GM12878 (cell line): ENCODE results near the gene GOSR2. TPM values are rescaled to one million over a fixed set of nuclear protein-coding genes. Genes with fewer than 3 reads are reported as not detected.

Experiments used
- ATAC-seq: fragments of 200-7000 bp; cut with Tn5 transposase; 3 replicates; pipeline ENCODE4 v1.9.1; 2020; ENCODE audit warnings: mild to moderate bottlenecking, moderate library complexity
- BruUV-seq: library from RNA; stranded (reverse); fragments of 400-500 nt; replicated peaks from 2 replicates; lab custom pipeline; 2021; lab: Mats Ljungman, UMichigan
- CTCF ChIA-PET: fragments of 300-600 bp; sonication (Branson Sonifier 250); formaldehyde crosslinking; extraction: SDS; loops from one replicate; lab custom pipeline; 2021; ENCODE audit warnings: inconsistent platforms; lab: Yijun Ruan, JAX
- POLR2A ChIA-PET: fragments of 350-600 bp; formaldehyde crosslinking; extraction: SDS; loops from one replicate; lab custom pipeline; 2021; ENCODE audit warnings: inconsistent platforms; lab: Charles Lee
- RAD21 ChIA-PET: fragments of 300-600 bp; sonication (Branson Sonifier 250); formaldehyde crosslinking; loops from one replicate; lab custom pipeline; 2023; ENCODE audit warnings: antibody characterized with exemption; ENCODE audit not compliant: unreplicated experiment; lab: Charles Lee
- SMC1A ChIA-PET: fragments of 300-600 bp; sonication (Branson Sonifier 250); formaldehyde crosslinking; loops from one replicate; lab custom pipeline; 2023; ENCODE audit not compliant: unreplicated experiment, uncharacterized antibody; lab: Charles Lee
- DNase-seq: peaks from one replicate; pipeline ENCODE4 v3.0.0-alpha.2; 2011; ENCODE audit warnings: low read depth, low spot score
- FAIRE-seq: peaks from 3 replicates; lab custom pipeline; 2011; peaks lifted over from hg19 to GRCh38; lab: Jason Lieb, UNC
- H2AFZ ChIP-seq: 2 replicates; pipeline ENCODE4 v1.6.0; 2011; ENCODE audit warnings: low read depth, low read length, control low read depth; ENCODE audit not compliant: control insufficient read depth
- H3K27ac ChIP-seq: 2 replicates; pipeline ENCODE4 v1.5.1; 2011; ENCODE audit warnings: control low read depth; ENCODE audit not compliant: control insufficient read depth, insufficient read depth
- H3K27me3 ChIP-seq, 2 experiments: replicated peaks in 1 of 2; 2 replicates each; pipeline versions ENCODE4 v1.6.0 to v1.6.1; 2011; ENCODE audit warnings: low read length in 1 of 2; ENCODE audit not compliant: control insufficient read depth in 2 of 2, insufficient read depth in 2 of 2
- H3K36me3 ChIP-seq, 2 experiments: 2 replicates each; pipeline ENCODE4 v1.5.1; 2011; ENCODE audit warnings: low read length in 1 of 2; ENCODE audit not compliant: control insufficient read depth in 2 of 2, insufficient read depth in 2 of 2
- H3K4me1 ChIP-seq: 2 replicates; pipeline ENCODE4 v1.6.1; 2011; ENCODE audit warnings: mild to moderate bottlenecking, low read length, moderate library complexity, mixed read lengths; ENCODE audit not compliant: control insufficient read depth, insufficient read depth
- H3K4me2 ChIP-seq: 2 replicates; pipeline ENCODE4 v1.6.0; 2011; ENCODE audit warnings: control low read depth; ENCODE audit not compliant: control insufficient read depth, insufficient read depth
- H3K4me3 ChIP-seq: fragments of 200-600 bp; sonication (generic); 2 replicates; pipeline ENCODE4 v1.5.1; 2016
- H3K79me2 ChIP-seq: 2 replicates; pipeline ENCODE4 v1.6.0; 2011; ENCODE audit warnings: low read length; ENCODE audit not compliant: control insufficient read depth, insufficient read depth
- H3K9ac ChIP-seq: 2 replicates; pipeline ENCODE4 v1.8.0; 2011; ENCODE audit warnings: low read length, control low read depth, mixed read lengths; ENCODE audit not compliant: control insufficient read depth, insufficient read depth
- H3K9me3 ChIP-seq: replicated peaks from 3 replicates; pipeline ENCODE4 v1.5.1; 2011; ENCODE audit warnings: mild to moderate bottlenecking, low read length; ENCODE audit not compliant: control insufficient read depth, insufficient read depth
- H4K20me1 ChIP-seq: 2 replicates; pipeline ENCODE4 v1.6.0; 2011; ENCODE audit not compliant: control insufficient read depth, insufficient read depth
- CHD4 ChIP-seq: fragments of 200-600 bp; sonication (generic); IDR thresholded peaks from 2 replicates; pipeline ENCODE4 v1.6.1; 2016; ENCODE audit warnings: mild to moderate bottlenecking
- KDM1A ChIP-seq: fragments of 200-600 bp; sonication (generic); IDR thresholded peaks from 2 replicates; pipeline ENCODE4 v1.6.1; 2016; ENCODE audit warnings: borderline replicate concordance
- LARP7 ChIP-seq: fragments of 450-650 bp; IDR thresholded peaks from 2 replicates; pipeline ENCODE4 v1.6.1; 2017; ENCODE audit warnings: mild to moderate bottlenecking
- SMAD1 ChIP-seq: fragments of 450-650 bp; IDR thresholded peaks from 2 replicates; pipeline ENCODE4 v1.6.1; 2018; ENCODE audit warnings: mild to moderate bottlenecking, low read depth; ENCODE audit not compliant: partially characterized antibody
- TAF1 ChIP-seq: IDR thresholded peaks from 2 replicates; pipeline ENCODE4 v1.6.1; 2011; ENCODE audit warnings: mild to moderate bottlenecking, low read depth, low read length, borderline replicate concordance
- TCF12 ChIP-seq: IDR thresholded peaks from 2 replicates; pipeline ENCODE4 v1.6.1; 2011; ENCODE audit warnings: low read depth, mild to moderate bottlenecking, low read length
- WGBS: methylation state at CpG from one replicate; pipeline ENCODE4 v1.1.6; 2016; ENCODE audit warnings: low lambda C conversion rate; ENCODE audit not compliant: insufficient replicate concordance, insufficient coverage; ENCODE audit errors: missing lambda C conversion rate; 5-methylcytosine and 5-hydroxymethylcytosine counted together
- in situ Hi-C: fragments of 300-500 bp; cut with MboI; formaldehyde crosslinking; loops from 9 replicates; pipeline ENCODE4 v1.14.3; 2018; ENCODE audit warnings: mixed read lengths
- intact Hi-C: fragments of 100-400 bp; cut with micrococcal nuclease; formaldehyde crosslinking; loops from one replicate; pipeline ENCODE4 v1.14.2; 2022; ENCODE audit not compliant: unreplicated experiment
- polyA plus RNA-seq, 11 experiments: library from polyadenylated mRNA; depleted of rRNA in 4 of 11; unstranded in 6 of 11; stranded (reverse) in 5 of 11; fragments of >200 nt; fragmentation: Nextera tagmentation in 4 of 11; fragmentation: Illumina TruSeq in 1 of 11; extraction: Ambion mirVana in 4 of 11; extraction: Trizol in 1 of 11; gene quantifications; 1 replicate in 1 of 11; 2 replicates in 10 of 11; pipeline versions ENCODE4 v1.2.1 to v1.2.3, GENCODE V29; 2011 to 2016; ENCODE audit warnings: inconsistent platforms in 2 of 11, missing spikeins in 2 of 11, low read depth in 1 of 11
- total RNA-seq, 4 experiments: library from RNA; depleted of rRNA in 3 of 4; stranded (reverse); fragments of >200 nt in 3 of 4; fragmentation: Illumina TruSeq in 1 of 4; extraction: Trizol in 1 of 4; gene quantifications; 2 replicates each; pipeline versions ENCODE4 v1.2.1 to v1.2.3, GENCODE V29; 2013 to 2021
- TF ChIP-seq, protein P1 (sequence below): fragments of 450-650 bp; IDR thresholded peaks from 2 replicates; pipeline ENCODE4 v1.6.1; 2016; ENCODE audit warnings: mild to moderate bottlenecking
- TF ChIP-seq, protein P2 (sequence below): IDR thresholded peaks from 2 replicates; pipeline ENCODE4 v1.6.1; 2011; ENCODE audit warnings: borderline replicate concordance, low read depth, mild to moderate bottlenecking, moderate library complexity, low read length; ENCODE audit not compliant: insufficient read depth, poor library complexity, severe bottlenecking

Gene GOSR2
- total and polyA plus RNA-seq, 10 of the 15 experiments (the other 5 are each of a cell fraction or from before 2014, with no cell fraction given), result 30.1 to 64.5 (median 47.0) TPM

DNA sequence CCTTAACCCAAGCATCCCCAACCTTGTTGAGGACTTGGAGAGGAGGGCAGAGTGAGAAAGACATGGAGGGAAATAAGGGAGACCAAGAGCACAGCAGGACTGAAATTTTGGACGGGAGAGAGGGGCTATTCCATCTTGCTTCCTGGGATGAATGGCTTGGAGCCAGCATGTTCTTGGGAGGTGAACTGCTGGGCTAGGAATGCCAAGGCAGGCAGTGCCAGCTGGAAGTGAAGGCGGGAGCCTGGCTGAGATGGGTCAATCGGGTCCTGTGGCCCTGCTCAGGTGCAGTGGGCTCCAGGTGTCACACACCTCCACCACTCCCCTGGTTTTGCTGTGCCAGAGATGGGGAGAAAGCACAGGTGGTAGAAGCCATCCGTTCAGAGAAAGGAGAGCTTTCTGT is 46.0 kb upstream of the GOSR2 start:
- ChIA-PET CTCF (no interaction called here), POLR2A (no interaction called here), RAD21 (no interaction called here), SMC1A (no interaction called here)
- no peaks in the 10 kb centered on the region for H4K20me1 ChIP-seq
- in situ Hi-C loops (no loop called here), intact Hi-C loops (loop anchor here (10.0 kb wide), 1 partner anchor 52 kb away; no protein-coding TSS in a partner anchor)
- no peak overlapping the region for H3K27ac ChIP-seq
- no peak overlapping the region for H3K4me2 ChIP-seq
- TF ChIP-seq, protein P1, sequence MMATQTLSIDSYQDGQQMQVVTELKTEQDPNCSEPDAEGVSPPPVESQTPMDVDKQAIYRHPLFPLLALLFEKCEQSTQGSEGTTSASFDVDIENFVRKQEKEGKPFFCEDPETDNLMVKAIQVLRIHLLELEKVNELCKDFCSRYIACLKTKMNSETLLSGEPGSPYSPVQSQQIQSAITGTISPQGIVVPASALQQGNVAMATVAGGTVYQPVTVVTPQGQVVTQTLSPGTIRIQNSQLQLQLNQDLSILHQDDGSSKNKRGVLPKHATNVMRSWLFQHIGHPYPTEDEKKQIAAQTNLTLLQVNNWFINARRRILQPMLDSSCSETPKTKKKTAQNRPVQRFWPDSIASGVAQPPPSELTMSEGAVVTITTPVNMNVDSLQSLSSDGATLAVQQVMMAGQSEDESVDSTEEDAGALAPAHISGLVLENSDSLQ, result no peak
- TF ChIP-seq, protein P2, sequence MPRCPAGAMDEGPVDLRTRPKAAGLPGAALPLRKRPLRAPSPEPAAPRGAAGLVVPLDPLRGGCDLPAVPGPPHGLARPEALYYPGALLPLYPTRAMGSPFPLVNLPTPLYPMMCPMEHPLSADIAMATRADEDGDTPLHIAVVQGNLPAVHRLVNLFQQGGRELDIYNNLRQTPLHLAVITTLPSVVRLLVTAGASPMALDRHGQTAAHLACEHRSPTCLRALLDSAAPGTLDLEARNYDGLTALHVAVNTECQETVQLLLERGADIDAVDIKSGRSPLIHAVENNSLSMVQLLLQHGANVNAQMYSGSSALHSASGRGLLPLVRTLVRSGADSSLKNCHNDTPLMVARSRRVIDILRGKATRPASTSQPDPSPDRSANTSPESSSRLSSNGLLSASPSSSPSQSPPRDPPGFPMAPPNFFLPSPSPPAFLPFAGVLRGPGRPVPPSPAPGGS, result no peak
- TF ChIP-seq CHD4 (no peak), TCF12 (no peak), SMAD1 (no peak), TAF1 (no peak), LARP7 (no peak), KDM1A (no peak)
- H3K9ac ChIP-seq, result no peak overlapping the region
- H2AFZ ChIP-seq, result no peak overlapping the region
- WGBS, result 30% methylated on average over 4 of the region's 4 CpGs
- ATAC-seq, result no peak
- FAIRE-seq, result no peak
- no peaks in the 10 kb centered on the region for H3K79me2 ChIP-seq
- no peaks in the 10 kb centered on the region for H3K9me3 ChIP-seq
- no peaks in the 10 kb centered on the region for H3K27me3 ChIP-seq
- H3K36me3 ChIP-seq, result no peaks in the 10 kb centered on the region
- no peaks in the 10 kb centered on the region for H3K4me1 ChIP-seq
- no peak overlapping the region for H3K4me3 ChIP-seq
- BruUV-seq, result no TSS peak
- no peak for DNase-seq
